CD14-positive monocyte (primary cell): ENCODE data around the gene TBC1D20. TPM values are rescaled to one million over a fixed set of nuclear protein-coding genes. Genes with fewer than 3 reads are reported as not detected.

Experiments
- DNase-seq, 3 donors: peaks; one replicate each; pipeline ENCODE4 v3.0.0-alpha.2; 2011 to 2022
- H2AFZ ChIP-seq: 2 replicates; pipeline ENCODE4 v1.6.0; 2012; ENCODE audit warnings: mild to moderate bottlenecking, low read depth, low read length, inconsistent platforms; ENCODE audit not compliant: insufficient read depth, poor library complexity, severe bottlenecking
- H3K27ac ChIP-seq, 2 donors: 1 replicate in 1 of 2; 2 replicates in 1 of 2; pipeline ENCODE4 v1.5.1; 2012 to 2013; ENCODE audit warnings: low read length in 2 of 2, control low read depth in 1 of 2, inconsistent platforms in 1 of 2, low read depth in 1 of 2, mild to moderate bottlenecking in 1 of 2
- H3K27me3 ChIP-seq, 2 donors: one replicate each; pipeline versions ENCODE4 v1.6.0 to v1.6.1; 2011 to 2013; ENCODE audit warnings: low read length in 2 of 2; ENCODE audit not compliant: control insufficient read depth in 2 of 2, insufficient read depth in 2 of 2
- H3K36me3 ChIP-seq, 2 donors: replicated peaks in 1 of 2; 1 replicate in 1 of 2; 2 replicates in 1 of 2; pipeline versions ENCODE4 v1.5.1 to v1.6.1; 2012 to 2013; ENCODE audit warnings: low read length in 2 of 2, control low read depth in 1 of 2, inconsistent platforms in 1 of 2, mild to moderate bottlenecking in 1 of 2; ENCODE audit not compliant: insufficient read depth in 2 of 2, control insufficient read depth in 1 of 2
- H3K4me1 ChIP-seq, 2 donors: 1 replicate in 1 of 2; 2 replicates in 1 of 2; pipeline versions ENCODE4 v1.5.1 to v1.6.1; 2012 to 2013; ENCODE audit warnings: low read length in 2 of 2, control low read depth in 1 of 2, inconsistent platforms in 1 of 2, mild to moderate bottlenecking in 1 of 2, moderate library complexity in 1 of 2; ENCODE audit not compliant: insufficient read depth in 2 of 2, control insufficient read depth in 1 of 2
- H3K4me2 ChIP-seq: replicated peaks from 2 replicates; pipeline ENCODE3; 2012; ENCODE audit warnings: low read length, moderate library complexity, mild to moderate bottlenecking; ENCODE audit not compliant: poor library complexity, severe bottlenecking; ENCODE audit errors: extremely low read depth
- H3K4me3 ChIP-seq, 3 experiments: fragments of 200-600 bp in 1 of 3; sonication (generic) in 1 of 3; replicated peaks in 1 of 3; 1 replicate in 2 of 3; 2 replicates in 1 of 3; pipeline ENCODE4 v1.5.1; 2011 to 2013; ENCODE audit warnings: low read length in 3 of 3, mild to moderate bottlenecking in 3 of 3, control low read depth in 2 of 3, low read depth in 2 of 3, inconsistent platforms in 1 of 3, moderate library complexity in 1 of 3
- H3K79me2 ChIP-seq: 2 replicates; pipeline ENCODE4 v1.6.0; 2012; ENCODE audit warnings: mild to moderate bottlenecking, control low read depth, inconsistent platforms, low read length, moderate library complexity; ENCODE audit not compliant: insufficient read depth
- H3K9ac ChIP-seq: 2 replicates; pipeline ENCODE4 v1.6.0; 2017; ENCODE audit warnings: low read length, mild to moderate bottlenecking; ENCODE audit not compliant: insufficient read depth, poor library complexity, severe bottlenecking
- H3K9me3 ChIP-seq, 2 donors: replicated peaks in 1 of 2; 1 replicate in 1 of 2; 2 replicates in 1 of 2; pipeline versions ENCODE4 v1.5.1 to v1.6.1; 2012 to 2013; ENCODE audit warnings: low read length in 2 of 2, control low read depth in 1 of 2; ENCODE audit not compliant: control insufficient read depth in 1 of 2, insufficient read depth in 1 of 2
- H4K20me1 ChIP-seq: 2 replicates; pipeline ENCODE4 v1.6.0; 2012; ENCODE audit warnings: mild to moderate bottlenecking, low read length, control low read depth, moderate library complexity; ENCODE audit not compliant: insufficient read depth
- H3K27ac Mint-ChIP-seq, 7 donors: one replicate each; pipeline ENCODE4 v1.8.0; 2020; ENCODE audit warnings: mild to moderate bottlenecking in 7 of 7, mixed read lengths in 7 of 7, moderate library complexity in 6 of 7, inconsistent platforms in 2 of 7
- H3K27me3 Mint-ChIP-seq, 3 donors: one replicate each; pipeline ENCODE4 v1.8.0; 2021 to 2022; ENCODE audit warnings: low read depth in 3 of 3, mild to moderate bottlenecking in 3 of 3, mixed read lengths in 3 of 3, moderate library complexity in 3 of 3, inconsistent platforms in 1 of 3
- H3K36me3 Mint-ChIP-seq, 2 donors: one replicate each; pipeline ENCODE4 v1.8.0; 2020; ENCODE audit warnings: mixed read lengths in 2 of 2, inconsistent platforms in 1 of 2, mild to moderate bottlenecking in 1 of 2
- H3K4me1 Mint-ChIP-seq: one replicate; pipeline ENCODE4 v1.8.0; 2020; ENCODE audit warnings: mild to moderate bottlenecking, mixed read lengths
- H3K4me3 Mint-ChIP-seq, 2 donors: one replicate each; pipeline ENCODE4 v1.8.0; 2020; ENCODE audit warnings: mild to moderate bottlenecking in 2 of 2, mixed read lengths in 2 of 2, moderate library complexity in 1 of 2
- H3K9me3 Mint-ChIP-seq, 7 donors: one replicate each; pipeline ENCODE4 v1.8.0; 2020 to 2022; ENCODE audit warnings: mixed read lengths in 7 of 7, mild to moderate bottlenecking in 6 of 7, moderate library complexity in 6 of 7, inconsistent platforms in 2 of 7
- WGBS: methylation state at CpG from one replicate; pipeline ENCODE4 v1.1.5; 2013; ENCODE audit warnings: missing lambda C conversion rate; ENCODE audit not compliant: insufficient coverage; 5-methylcytosine and 5-hydroxymethylcytosine counted together
- intact Hi-C, 2 donors: fragments of 100-400 bp; cut with micrococcal nuclease; formaldehyde crosslinking; loops; one replicate each; pipeline versions ENCODE4 v1.15.0 to v1.15.1; 2023
- polyA plus RNA-seq, 3 donors: library from polyadenylated mRNA; depleted of rRNA in 1 of 3; unstranded in 2 of 3; stranded (reverse) in 1 of 3; fragments of 300-500 nt in 2 of 3; fragments of >200 nt in 1 of 3; fragmentation: Illumina TruSeq in 2 of 3; gene quantifications; 1 replicate in 2 of 3; 2 replicates in 1 of 3; pipeline ENCODE4 v1.2.3, GENCODE V29; 2012 to 2021
- TF ChIP-seq, protein P1 (sequence below): fragments of 200-600 bp; IDR thresholded peaks from one replicate; pipeline ENCODE4 v1.8.0; 2022; ENCODE audit warnings: antibody characterized with exemption, mild to moderate bottlenecking

Gene TBC1D20
- polyA plus RNA-seq, 3 donors, result 10.5 to 24.7 (median 11.3) TPM

GRCh38 chr20:445514-446336 lies 16.6 kb downstream of the TBC1D20 start:
- Histone ChIP-seq H2AFZ (no peak overlapping the region), H3K9me3 (no peaks in the 10 kb centered on the region), H3K4me2 (no peak overlapping the region), H3K27ac (no peak overlapping the region), H3K79me2 (peaks cover 42% of the 10 kb centered on the region), H3K36me3 (peaks cover 46 to 69% of the 10 kb centered on the region in 2 donors), H3K4me1 (no peaks in the 10 kb centered on the region), H3K9ac (no peak overlapping the region), H3K4me3 (no peak overlapping the region), H3K27me3 (no peaks in the 10 kb centered on the region), H4K20me1 (peaks cover 56% of the 10 kb centered on the region)
- intact Hi-C loops, result no loop called here
- WGBS, result 100% methylated on average over 1 of the region's 5 CpGs
- Mint-ChIP-seq H3K27ac (no peak overlapping the region), H3K4me3 (no peak overlapping the region), H3K27me3 (peaks cover 0 to 1% (median 0%) of the 10 kb centered on the region in 3 donors), H3K4me1 (no peaks in the 10 kb centered on the region), H3K36me3 (peaks cover 57 to 73% of the 10 kb centered on the region in 2 donors), H3K9me3 (no peaks in the 10 kb centered on the region)
- DNase-seq, result no peak
- TF ChIP-seq, protein P1, sequence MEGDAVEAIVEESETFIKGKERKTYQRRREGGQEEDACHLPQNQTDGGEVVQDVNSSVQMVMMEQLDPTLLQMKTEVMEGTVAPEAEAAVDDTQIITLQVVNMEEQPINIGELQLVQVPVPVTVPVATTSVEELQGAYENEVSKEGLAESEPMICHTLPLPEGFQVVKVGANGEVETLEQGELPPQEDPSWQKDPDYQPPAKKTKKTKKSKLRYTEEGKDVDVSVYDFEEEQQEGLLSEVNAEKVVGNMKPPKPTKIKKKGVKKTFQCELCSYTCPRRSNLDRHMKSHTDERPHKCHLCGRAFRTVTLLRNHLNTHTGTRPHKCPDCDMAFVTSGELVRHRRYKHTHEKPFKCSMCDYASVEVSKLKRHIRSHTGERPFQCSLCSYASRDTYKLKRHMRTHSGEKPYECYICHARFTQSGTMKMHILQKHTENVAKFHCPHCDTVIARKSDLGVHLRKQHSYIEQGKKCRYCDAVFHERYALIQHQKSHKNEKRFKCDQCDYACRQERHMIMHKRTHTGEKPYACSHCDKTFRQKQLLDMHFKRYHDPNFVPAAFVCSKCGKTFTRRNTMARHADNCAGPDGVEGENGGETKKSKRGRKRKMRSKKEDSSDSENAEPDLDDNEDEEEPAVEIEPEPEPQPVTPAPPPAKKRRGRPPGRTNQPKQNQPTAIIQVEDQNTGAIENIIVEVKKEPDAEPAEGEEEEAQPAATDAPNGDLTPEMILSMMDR, result no peak

- Histone ChIP-seq H3K36me3 (peaks cover 54 to 75% of the 10 kb centered on the region in 2 donors), H3K27ac (no peak overlapping the region), H3K4me3 (no peak overlapping the region), H3K4me1 (no peaks in the 10 kb centered on the region), H3K9me3 (no peaks in the 10 kb centered on the region), H2AFZ (no peak overlapping the region), H3K79me2 (peaks cover 34% of the 10 kb centered on the region), H3K4me2 (no peak overlapping the region), H4K20me1 (peaks cover 53% of the 10 kb centered on the region), H3K27me3 (no peaks in the 10 kb centered on the region), H3K9ac (no peak overlapping the region)
- TF ChIP-seq, protein P1, result no peak
- Mint-ChIP-seq H3K27ac (peak overlapping the region in 1 of 7 donors; percentile 28), H3K4me1 (peaks cover 2% of the 10 kb centered on the region), H3K36me3 (peaks cover 64 to 79% of the 10 kb centered on the region in 2 donors), H3K27me3 (peaks cover 0 to 1% (median 0%) of the 10 kb centered on the region in 3 donors), H3K9me3 (no peaks in the 10 kb centered on the region), H3K4me3 (no peak overlapping the region)
- intact Hi-C loops, result no loop called here
- 93% methylated on average over 12 of the region's 12 CpGs for WGBS
- DNase-seq, result no peak
These were observed 17.4 kb downstream of the TBC1D20 start for GRCh38 chr20:444862-445426.
